GM12865 (cell line): ENCODE results near the gene PPP2R5B.

Experiments
- DNase-seq: peaks from one replicate; pipeline ENCODE4 v3.0.0; 2010; ENCODE audit warnings: low read depth
- H3K4me3 ChIP-seq: 2 replicates; pipeline ENCODE4 v1.5.1; 2011; ENCODE audit warnings: mild to moderate bottlenecking, low read depth, low read length, control low read depth
- CTCF ChIP-seq: IDR thresholded peaks from 2 replicates; pipeline ENCODE4 v1.5.1; 2011; ENCODE audit warnings: low read length, control low read depth, low read depth, inconsistent platforms; ENCODE audit not compliant: insufficient read depth; ENCODE audit errors: missing control alignments

The PPP2R5B gene

DNA sequence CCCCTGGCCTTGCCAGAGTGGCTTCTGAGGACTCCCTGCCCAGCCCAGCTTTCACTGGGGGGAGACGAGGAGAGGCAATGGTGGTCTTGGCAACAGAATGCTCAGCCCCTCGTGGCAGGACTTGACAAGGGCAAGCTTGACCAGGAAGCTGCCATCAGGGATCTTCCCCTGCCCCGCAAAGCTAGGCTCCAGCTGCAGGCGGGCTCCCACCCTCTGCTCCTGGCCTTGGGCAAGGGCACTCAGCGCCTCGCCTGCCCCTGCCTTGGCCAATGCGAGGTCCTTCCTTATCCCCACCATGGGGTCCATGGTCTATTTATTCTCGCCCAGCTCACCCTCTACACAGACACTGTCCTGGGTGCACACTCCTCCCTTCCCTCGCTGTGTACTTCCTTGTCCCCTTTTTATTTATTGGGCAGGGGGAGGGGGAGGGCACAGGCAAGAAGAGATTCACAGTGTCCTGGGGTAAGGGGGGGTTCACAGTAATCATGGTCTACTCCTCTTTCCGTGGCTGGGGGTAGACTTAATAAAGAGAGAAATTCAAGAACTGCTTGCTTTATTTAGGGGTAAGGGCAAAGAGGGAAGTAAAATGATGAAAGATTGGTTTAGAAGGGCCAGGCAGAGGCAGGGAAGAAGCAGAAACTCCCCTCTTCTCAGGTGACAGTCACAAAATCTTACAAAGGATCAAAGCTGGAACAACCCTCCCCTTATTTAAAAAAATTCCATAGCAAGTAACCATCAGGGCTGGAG is 9.6 kb downstream of the PPP2R5B start:
- H3K4me3 ChIP-seq: no peak overlapping the region
- no peak for DNase-seq
- no peak for TF ChIP-seq CTCF

DNA sequence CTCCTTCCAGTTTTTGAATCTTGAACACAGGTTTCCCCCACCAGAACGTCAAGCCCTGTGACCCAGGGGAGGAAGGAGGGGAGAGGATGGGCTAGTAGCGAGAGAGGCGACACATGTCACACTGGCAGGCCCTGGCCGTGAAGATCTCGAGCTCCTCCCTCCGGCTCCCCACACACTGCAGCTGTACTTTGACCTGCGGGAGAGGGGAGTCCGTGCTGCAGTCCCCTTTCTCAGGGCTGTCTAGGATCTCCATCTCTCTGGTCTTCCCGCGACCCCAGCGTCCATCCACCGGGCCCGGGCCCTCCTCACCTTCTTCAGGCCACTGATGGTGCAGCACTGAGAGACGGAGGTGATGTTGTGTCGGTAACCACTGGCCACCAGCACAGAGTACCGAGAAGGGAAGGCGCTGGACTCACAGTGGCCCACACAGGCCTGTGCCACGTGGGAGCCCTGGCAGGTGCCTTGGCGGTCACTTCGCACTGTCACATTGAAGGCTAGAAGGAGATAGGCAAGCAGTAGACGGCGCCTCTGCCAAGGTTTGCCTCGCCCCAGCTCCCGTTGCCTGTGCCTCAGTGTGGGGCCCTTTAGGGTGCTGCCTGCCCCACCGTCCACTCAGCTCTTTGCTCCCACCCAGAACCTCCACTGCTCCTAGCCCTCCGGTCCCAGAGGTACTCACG is 10.3 kb downstream of the PPP2R5B start:
- DNase-seq: no peak
- no peak for TF ChIP-seq CTCF
- no peak overlapping the region for H3K4me3 ChIP-seq

DNA sequence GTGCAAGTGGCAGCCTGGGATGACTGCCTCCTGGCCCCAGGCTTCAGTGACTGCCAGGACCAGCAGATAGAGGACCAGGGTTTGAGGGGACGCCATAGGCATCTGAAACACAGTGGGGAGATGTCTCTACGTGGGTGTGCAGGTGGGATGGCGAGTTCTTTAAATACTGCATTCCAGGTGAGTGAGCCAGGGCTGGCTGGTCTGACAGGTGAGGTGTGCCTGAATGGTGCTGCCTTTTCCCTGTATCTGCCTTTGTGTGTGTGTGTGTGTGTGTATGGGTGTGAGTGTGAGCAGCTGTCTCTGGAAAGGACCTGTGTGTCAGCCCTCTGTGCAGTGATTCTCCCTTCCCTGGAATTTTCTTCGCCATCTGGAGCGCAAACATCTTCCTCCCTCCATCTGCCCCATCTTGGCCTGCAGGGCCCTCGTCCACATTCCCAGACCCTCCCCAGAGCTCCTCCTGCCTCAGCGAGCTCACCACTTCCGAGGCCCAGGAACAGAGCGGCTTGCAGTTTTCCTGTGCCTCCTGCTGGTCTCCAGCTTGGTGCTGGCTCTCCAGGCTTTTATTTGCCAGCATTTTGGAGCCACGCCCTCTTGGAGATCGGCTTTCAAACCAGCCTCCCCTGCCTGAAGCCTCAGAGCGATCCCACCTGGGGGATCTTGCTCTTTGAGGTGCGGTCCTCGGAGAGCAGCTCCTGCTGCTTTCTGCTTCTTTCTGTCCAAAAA is 11.0 kb downstream of the PPP2R5B start, which contains the start of gene GPHA2:
Gene GPHA2, minus strand, starts transcription at position 535 of the 723 bp plus-strand sequence. Its CDS starts 433 bp downstream, at position 102.
- TF ChIP-seq CTCF: no peak
- H3K4me3 ChIP-seq: no peak within 1 kb of the TSS
- no peak for DNase-seq

GRCh38 chr11:64936539-64936938 is 12.1 kb downstream of the PPP2R5B start:
- H3K4me3 ChIP-seq: no peak overlapping the region
- DNase-seq: no peak
- TF ChIP-seq CTCF: no peak

- no peak overlapping the region for H3K4me3 ChIP-seq
- DNase-seq: no peak
- TF ChIP-seq CTCF: no peak
Measured at GRCh38 chr11:64947208-64947814, 22.8 kb downstream of the PPP2R5B start.

- TF ChIP-seq CTCF: no peak
- DNase-seq: no peak
- H3K4me3 ChIP-seq: no peak overlapping the region
Measured at GRCh38 chr11:64951529-64951928, 27.0 kb downstream of the PPP2R5B start.
